K562 (cell line): ENCODE results near the gene CD24. TPM values are rescaled to one million over a fixed set of nuclear protein-coding genes. Genes with fewer than 3 reads are reported as not detected.

ENCODE experiments used
- BACH1 ChIP-seq: fragments of 200-800 bp; sonication (Bioruptor generic); IDR thresholded peaks from 2 replicates; pipeline ENCODE4 v1.6.1; 2016; ENCODE audit warnings: missing genetic modification characterization, missing compliant biosample characterization
- BCOR ChIP-seq: fragments of 450-650 bp; IDR thresholded peaks from 2 replicates; pipeline ENCODE4 v1.6.1; 2016
- CXXC5 ChIP-seq: fragments of 250-450 bp; sonication (Bioruptor Pico); IDR thresholded peaks from 2 replicates; pipeline ENCODE4 v1.8.0; 2022; ENCODE audit warnings: inconsistent platforms, mild to moderate bottlenecking, moderate library complexity
- NRF1 ChIP-seq, 2 experiments: fragments of 450-650 bp; IDR thresholded peaks in 1 of 2; conservative IDR thresholded peaks in 1 of 2; 2 replicates each; pipeline ENCODE4 v1.6.1; 2014; ENCODE audit warnings: mild to moderate bottlenecking in 2 of 2
- polyA plus RNA-seq, 8 experiments: library from polyadenylated mRNA; depleted of rRNA in 4 of 8; stranded (reverse) in 5 of 8; unstranded in 3 of 8; fragments of >200 nt; fragmentation: Nextera tagmentation in 2 of 8; fragmentation: Illumina TruSeq in 1 of 8; extraction: Ambion mirVana in 2 of 8; extraction: Trizol in 1 of 8; gene quantifications; 2 replicates each; pipeline versions ENCODE4 v1.2.1 to v1.2.3, GENCODE V29; 2011 to 2014; ENCODE audit warnings: inconsistent platforms in 1 of 8, missing spikeins in 1 of 8
- total RNA-seq, 7 experiments: library from RNA; depleted of rRNA in 6 of 7; stranded (reverse); fragments of >200 nt in 6 of 7; fragmentation: Illumina TruSeq in 2 of 7; extraction: Trizol in 2 of 7; gene quantifications; 2 replicates each; pipeline versions ENCODE4 v1.2.1 to v1.2.3, GENCODE V29; 2011 to 2021; ENCODE audit warnings: low replicate concordance in 1 of 7
- TF ChIP-seq, protein P1 (sequence below), 2 experiments: IDR thresholded peaks; 2 replicates each; pipeline ENCODE4 v1.6.1; 2012; ENCODE audit warnings: improper control_type of control experiment in 2 of 2, low read depth in 2 of 2, low read length in 2 of 2, borderline replicate concordance in 1 of 2
- TF ChIP-seq, protein P2 (sequence below): fragments of 250-450 bp; sonication (Bioruptor Pico); IDR thresholded peaks from 2 replicates; pipeline ENCODE4 v1.8.0; 2022; ENCODE audit warnings: moderate library complexity, mild to moderate bottlenecking, inconsistent platforms

The CD24 gene
- total and polyA plus RNA-seq, 9 of the 15 experiments (the other 6 are each of a cell fraction or from before 2014, with no cell fraction given) = 8.8 to 155 (median 27.1) TPM

DNA sequence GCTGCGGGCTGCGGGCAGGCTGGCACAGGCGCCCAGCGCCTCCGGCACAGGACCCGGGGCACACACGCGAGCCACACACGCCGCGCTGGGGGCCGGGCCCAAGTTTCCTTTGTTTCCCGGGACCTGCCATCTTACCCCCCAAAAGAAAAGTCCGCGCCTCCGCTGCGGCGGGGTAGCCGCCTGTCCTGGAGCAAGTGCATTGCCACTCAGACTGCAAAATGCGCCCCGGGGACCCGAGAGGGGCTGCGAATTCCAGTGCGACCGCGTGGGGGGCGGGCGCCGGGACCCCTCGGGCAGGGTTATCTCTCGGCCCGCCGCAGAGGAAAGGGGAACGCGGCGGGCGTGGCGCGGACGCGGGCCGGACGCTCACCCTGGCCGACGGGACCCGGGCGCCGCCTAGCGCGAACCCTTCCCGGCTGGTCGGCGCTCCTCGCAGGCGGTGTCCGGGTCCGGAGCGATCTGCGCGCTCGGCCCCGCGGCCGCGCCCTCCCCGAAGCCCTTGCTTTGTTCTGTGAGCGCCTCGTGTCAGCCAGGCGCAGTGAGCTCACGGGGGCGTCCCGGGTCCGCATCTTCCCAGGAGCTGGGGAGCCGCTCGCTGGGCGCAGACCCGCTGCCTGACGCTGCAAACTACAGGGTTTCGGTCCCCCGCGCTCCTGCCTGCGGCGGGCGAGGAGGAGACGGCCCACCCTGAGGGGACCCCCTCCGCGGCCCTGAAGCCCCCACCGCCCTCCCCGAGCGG is 639 bp upstream of the CD24 start (continued):
- peak; percentile 36 to 37; a peak in 2 of 4 replicates for TF ChIP-seq NRF1 (conservative IDR thresholded peaks at IDR 0.05 in 1 of 2, IDR thresholded peaks at IDR 0.05 in 1 of 2)
- TF ChIP-seq, protein P1, sequence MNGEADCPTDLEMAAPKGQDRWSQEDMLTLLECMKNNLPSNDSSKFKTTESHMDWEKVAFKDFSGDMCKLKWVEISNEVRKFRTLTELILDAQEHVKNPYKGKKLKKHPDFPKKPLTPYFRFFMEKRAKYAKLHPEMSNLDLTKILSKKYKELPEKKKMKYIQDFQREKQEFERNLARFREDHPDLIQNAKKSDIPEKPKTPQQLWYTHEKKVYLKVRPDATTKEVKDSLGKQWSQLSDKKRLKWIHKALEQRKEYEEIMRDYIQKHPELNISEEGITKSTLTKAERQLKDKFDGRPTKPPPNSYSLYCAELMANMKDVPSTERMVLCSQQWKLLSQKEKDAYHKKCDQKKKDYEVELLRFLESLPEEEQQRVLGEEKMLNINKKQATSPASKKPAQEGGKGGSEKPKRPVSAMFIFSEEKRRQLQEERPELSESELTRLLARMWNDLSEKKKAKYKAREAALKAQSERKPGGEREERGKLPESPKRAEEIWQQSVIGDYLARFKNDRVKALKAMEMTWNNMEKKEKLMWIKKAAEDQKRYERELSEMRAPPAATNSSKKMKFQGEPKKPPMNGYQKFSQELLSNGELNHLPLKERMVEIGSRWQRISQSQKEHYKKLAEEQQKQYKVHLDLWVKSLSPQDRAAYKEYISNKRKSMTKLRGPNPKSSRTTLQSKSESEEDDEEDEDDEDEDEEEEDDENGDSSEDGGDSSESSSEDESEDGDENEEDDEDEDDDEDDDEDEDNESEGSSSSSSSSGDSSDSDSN (IDR thresholded peaks at IDR 0.05; ENCODE audit: borderline replicate concordance in 1 of 2, low read depth in 2 of 2, low read length in 2 of 2) = peak; percentile 64 to 78; a peak in 3 of 4 replicates
- TF ChIP-seq CXXC5 (CRISPR knock-in tag) = peak; percentile 88
- TF ChIP-seq, protein P2, sequence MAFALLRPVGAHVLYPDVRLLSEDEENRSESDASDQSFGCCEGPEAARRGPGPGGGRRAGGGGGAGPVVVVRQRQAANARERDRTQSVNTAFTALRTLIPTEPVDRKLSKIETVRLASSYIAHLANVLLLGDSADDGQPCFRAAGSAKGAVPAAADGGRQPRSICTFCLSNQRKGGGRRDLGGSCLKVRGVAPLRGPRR (CRISPR knock-in tag) = no peak
- no peak for TF ChIP-seq BACH1 (tag)
- TF ChIP-seq BCOR = no peak
